AG09319 (cell line): Measurements from ENCODE around the gene OR2H2.

Experiments used
- DNase-seq: peaks from one replicate; pipeline ENCODE4 v3.0.0-alpha.2; 2010; ENCODE audit warnings: low read depth; ENCODE audit errors: extremely low read depth
- TF ChIP-seq, protein P1 (sequence below): IDR thresholded peaks from 2 replicates; pipeline ENCODE4 v1.5.1; 2011; ENCODE audit warnings: low read depth, mild to moderate bottlenecking, inconsistent platforms, low read length, moderate library complexity

The OR2H2 gene

DNA sequence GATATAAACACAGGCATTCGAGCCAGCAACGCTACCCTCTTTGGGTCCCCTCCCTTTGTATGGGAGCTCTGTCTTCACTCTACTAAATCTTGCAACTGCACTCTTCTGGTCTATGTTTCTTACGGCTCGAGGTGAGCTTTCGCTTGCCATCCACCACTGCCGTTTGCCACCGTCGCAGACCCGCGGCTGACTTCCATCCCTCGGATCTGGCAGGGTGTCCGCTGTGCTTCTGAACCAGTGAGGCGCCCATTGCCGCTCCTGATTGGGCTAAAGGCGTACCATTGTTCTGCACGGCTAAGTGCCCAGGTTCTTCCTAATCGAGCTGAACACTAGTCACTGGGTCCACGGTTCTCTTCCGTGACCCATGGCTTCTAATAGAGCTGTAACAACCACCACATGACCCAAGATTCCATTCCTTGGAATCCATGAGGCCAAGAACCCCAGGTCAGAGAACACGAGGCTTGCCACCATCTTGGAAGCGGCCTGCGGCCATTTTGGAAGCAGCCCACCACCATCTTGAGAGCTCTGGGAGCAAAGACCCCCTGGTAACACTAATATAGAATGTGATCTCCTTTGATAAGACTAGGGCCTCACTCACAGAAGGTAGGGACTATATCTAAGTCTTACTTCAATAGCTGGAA is 26.4 kb upstream of the OR2H2 start:
- TF ChIP-seq, protein P1, sequence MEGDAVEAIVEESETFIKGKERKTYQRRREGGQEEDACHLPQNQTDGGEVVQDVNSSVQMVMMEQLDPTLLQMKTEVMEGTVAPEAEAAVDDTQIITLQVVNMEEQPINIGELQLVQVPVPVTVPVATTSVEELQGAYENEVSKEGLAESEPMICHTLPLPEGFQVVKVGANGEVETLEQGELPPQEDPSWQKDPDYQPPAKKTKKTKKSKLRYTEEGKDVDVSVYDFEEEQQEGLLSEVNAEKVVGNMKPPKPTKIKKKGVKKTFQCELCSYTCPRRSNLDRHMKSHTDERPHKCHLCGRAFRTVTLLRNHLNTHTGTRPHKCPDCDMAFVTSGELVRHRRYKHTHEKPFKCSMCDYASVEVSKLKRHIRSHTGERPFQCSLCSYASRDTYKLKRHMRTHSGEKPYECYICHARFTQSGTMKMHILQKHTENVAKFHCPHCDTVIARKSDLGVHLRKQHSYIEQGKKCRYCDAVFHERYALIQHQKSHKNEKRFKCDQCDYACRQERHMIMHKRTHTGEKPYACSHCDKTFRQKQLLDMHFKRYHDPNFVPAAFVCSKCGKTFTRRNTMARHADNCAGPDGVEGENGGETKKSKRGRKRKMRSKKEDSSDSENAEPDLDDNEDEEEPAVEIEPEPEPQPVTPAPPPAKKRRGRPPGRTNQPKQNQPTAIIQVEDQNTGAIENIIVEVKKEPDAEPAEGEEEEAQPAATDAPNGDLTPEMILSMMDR: no peak
- DNase-seq: no peak

DNA sequence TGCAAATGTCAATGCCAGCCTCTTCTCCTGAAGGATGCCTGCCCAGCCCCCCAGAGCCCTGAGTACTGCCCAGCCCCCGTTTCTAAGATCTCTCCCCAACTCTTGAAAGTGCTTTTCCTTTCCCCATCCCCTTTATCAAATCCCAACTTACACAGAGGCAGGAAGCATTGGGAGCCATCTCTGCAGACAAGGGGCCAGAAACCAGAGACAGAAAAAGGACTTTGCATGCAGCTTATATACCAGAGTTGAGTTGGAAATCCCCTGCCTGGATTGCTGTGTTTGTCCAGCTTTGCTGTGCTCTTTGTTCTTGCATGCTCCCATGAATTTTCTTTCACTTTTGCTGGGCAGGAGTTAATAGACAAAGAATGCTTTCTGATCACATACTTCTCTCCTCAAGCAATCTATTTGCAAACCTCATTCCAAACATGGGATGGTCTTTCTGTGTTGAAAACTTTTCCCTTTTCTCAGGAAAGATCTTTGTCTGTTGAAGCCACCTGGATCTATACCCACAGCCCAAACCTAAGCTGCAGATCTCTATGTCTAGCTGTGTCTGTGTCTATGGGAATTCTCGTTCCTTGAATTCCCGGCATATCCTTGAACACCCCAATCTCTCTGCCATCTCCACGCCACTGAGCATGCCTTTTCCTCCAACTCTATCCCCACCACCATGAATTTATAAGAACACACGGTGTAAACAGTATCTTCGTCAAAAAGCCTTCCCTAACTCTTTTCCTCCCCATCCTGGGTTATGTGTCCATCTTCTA is 25.2 kb upstream of the OR2H2 start, which contains the start of gene UBD:
UBD (minus strand) TSS at position 209 of the 764 bp plus-strand sequence; CDS start at position 178, 31 bp downstream.
- no peak for DNase-seq

DNA sequence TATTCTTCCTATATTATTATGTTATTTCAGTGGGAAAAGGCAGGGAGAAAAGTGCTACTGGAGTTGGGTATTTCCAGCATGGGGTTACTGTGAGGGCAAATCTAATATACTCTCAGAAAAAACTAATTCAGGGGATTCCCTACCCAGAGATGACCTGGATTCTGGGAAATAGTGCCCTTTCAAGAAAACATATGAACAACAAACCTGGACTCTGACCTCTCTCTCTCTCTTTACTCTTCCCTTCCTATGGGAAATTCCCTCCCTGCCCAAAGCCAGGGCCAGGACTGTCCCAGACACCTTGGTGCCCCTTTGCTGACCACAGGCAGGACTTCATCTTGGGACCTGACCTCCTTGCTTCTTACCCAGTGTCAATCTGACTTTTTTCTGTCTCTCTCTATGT is 23.8 kb upstream of the OR2H2 start:
- TF ChIP-seq, protein P1: no peak
- no peak for DNase-seq

More for the DNA sequence above, 25.2 kb upstream of the OR2H2 start, which contains the start of gene UBD:
- TF ChIP-seq, protein P1: no peak

DNA sequence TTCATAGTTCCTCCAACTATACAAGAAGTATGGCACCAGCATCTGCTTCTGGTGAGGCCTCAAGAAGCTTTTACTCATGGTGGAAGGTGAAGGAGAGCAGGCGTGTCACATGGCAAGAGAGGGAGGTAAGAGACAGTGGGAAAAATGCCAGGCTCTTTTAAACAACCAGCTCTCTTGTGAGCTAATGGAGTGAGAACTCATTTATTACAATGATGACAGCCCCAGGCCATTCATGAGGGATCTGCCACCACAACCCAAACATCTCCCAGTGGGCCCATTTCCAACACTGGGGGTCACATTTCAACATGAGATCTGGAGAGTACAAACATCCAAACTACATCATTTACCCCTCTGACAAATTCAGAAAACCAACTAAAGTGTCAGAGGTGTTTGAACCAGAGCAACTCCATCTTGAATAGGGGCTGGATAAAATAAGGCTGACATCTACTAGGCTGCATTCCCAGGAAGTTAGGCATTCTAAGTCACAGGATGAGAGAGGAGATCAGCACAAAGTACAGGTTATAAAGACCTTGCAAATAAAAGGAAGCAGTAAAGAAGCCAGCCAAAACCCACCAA is 23.2 kb upstream of the OR2H2 start:
- TF ChIP-seq, protein P1: no peak
- DNase-seq: no peak

DNA sequence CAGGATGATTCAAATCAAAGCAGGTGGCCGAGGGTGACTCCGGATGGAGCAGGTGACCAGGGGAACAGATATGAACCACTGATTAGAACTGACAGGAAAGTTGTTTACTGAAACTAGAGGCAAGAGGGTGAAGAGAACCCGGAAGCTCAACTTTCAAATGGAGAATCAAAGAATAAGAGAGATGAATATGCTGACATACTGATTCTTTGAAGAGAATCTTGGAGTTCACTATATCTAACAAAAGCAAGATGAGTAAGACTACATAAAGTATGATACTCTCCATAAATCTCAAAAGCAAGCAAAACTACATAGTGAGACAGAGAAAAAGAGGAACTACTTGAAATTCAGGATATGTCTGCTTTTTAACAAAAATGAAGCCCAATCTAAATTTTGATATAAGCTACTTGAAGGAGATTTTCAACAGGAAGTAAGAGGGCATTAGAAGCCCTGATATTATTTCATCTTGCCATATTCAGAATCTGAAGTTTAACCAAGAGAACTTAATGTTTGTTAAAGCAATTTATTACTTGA is 21.4 kb upstream of the OR2H2 start:
- TF ChIP-seq, protein P1: no peak
- no peak for DNase-seq

DNA sequence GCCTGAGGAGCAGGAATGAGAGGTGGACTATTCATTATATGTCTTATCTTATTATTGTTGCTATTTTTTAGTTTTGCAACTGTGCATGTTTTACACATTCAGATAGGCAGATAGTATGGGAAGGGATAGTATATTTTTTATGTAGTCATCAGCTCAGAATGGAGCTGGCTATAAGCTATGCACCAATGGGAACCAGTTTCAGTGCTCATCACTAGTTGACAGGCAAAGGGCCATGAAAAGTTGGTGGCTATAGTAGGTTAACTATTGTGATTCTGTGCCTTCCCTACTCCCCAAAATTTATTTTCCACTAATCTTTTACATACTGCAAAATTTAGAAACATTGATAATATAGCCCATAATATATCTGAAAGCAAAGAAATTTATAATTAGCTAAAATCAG is 20.0 kb upstream of the OR2H2 start:
- TF ChIP-seq, protein P1: no peak
- no peak for DNase-seq

DNA sequence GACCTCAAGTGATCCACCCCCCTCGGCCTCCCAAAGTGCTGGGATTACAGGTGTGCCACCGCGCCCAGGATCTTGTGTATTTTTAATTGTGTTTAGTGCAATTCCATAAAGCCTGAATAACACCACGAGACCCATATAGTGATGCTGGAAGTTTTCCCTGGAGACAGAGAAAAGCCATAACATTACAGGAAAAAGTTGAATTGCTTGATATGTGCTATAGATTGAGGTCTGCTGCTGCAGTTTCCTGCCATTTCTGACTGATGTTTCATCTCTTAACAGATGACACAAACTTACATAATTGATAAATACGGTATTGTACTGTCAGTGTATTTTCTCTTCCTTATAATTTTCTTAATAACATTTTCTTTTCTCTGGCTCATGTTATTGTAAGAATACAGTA is 18.1 kb upstream of the OR2H2 start:
- TF ChIP-seq, protein P1: no peak
- no peak for DNase-seq
